WTC11 (cell line): ENCODE results near the gene FAM161A.
"Not testable (repeated sequence)": the region's sequence is repeated elsewhere in the genome, so short reads cannot be mapped to it uniquely, and the experiment has no call there.

Experiments used
- ETV6 ChIP-seq: sonication (generic); formaldehyde crosslinking; IDR thresholded peaks from 2 replicates; pipeline ENCODE4 v1.8.1; 2022; ENCODE audit warnings: mild to moderate bottlenecking, missing genetic modification reagents
- KAT7 ChIP-seq: sonication (generic); formaldehyde crosslinking; IDR thresholded peaks from 2 replicates; pipeline ENCODE4 v1.8.1; 2023; ENCODE audit warnings: missing genetic modification reagents, mild to moderate bottlenecking, borderline replicate concordance
- RELA ChIP-seq: sonication (generic); formaldehyde crosslinking; IDR thresholded peaks from 2 replicates; pipeline ENCODE4 v1.8.1; 2022; ENCODE audit warnings: missing genetic modification reagents, mild to moderate bottlenecking, borderline replicate concordance
- TCF7 ChIP-seq: sonication (generic); formaldehyde crosslinking; IDR thresholded peaks from 2 replicates; pipeline ENCODE4 v1.8.0; 2022; ENCODE audit warnings: mild to moderate bottlenecking, low read depth, missing genetic modification reagents, moderate library complexity
- TEAD4 ChIP-seq: sonication (generic); formaldehyde crosslinking; IDR thresholded peaks from 2 replicates; pipeline ENCODE4 v1.8.0; 2022; ENCODE audit warnings: mild to moderate bottlenecking, missing genetic modification reagents
- TP53 ChIP-seq: sonication (generic); formaldehyde crosslinking; IDR thresholded peaks from 2 replicates; pipeline ENCODE4 v1.8.1; 2023; ENCODE audit warnings: mild to moderate bottlenecking, missing genetic modification reagents
- TF ChIP-seq, protein P1 (sequence below): fragments of 200-600 bp; IDR thresholded peaks from 2 replicates; pipeline ENCODE4 v1.8.0; 2022; ENCODE audit warnings: antibody characterized with exemption

- TF ChIP-seq, protein P1, sequence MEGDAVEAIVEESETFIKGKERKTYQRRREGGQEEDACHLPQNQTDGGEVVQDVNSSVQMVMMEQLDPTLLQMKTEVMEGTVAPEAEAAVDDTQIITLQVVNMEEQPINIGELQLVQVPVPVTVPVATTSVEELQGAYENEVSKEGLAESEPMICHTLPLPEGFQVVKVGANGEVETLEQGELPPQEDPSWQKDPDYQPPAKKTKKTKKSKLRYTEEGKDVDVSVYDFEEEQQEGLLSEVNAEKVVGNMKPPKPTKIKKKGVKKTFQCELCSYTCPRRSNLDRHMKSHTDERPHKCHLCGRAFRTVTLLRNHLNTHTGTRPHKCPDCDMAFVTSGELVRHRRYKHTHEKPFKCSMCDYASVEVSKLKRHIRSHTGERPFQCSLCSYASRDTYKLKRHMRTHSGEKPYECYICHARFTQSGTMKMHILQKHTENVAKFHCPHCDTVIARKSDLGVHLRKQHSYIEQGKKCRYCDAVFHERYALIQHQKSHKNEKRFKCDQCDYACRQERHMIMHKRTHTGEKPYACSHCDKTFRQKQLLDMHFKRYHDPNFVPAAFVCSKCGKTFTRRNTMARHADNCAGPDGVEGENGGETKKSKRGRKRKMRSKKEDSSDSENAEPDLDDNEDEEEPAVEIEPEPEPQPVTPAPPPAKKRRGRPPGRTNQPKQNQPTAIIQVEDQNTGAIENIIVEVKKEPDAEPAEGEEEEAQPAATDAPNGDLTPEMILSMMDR, result not testable (repeated sequence)
- not testable (repeated sequence) for TF ChIP-seq TP53, TCF7, RELA, KAT7, TEAD4, ETV6 (CRISPR knock-in tag)
These were observed 2.6 kb downstream of the FAM161A start for GRCh38 chr2:61851270-61851669.
